WTC11 (cell line): ENCODE data around the gene FAM167B. TPM values are rescaled to one million over a fixed set of nuclear protein-coding genes. Genes with fewer than 3 reads are reported as not detected.
A peak's percentile ranks its signal among the peaks of the same experiment; 100 is the strongest.

Experiments used
- CREB1 ChIP-seq: sonication (generic); formaldehyde crosslinking; IDR thresholded peaks from 2 replicates; pipeline ENCODE4 v1.8.0; 2023; ENCODE audit warnings: mild to moderate bottlenecking, missing genetic modification reagents
- E2F1 ChIP-seq: sonication (generic); formaldehyde crosslinking; IDR thresholded peaks from 2 replicates; pipeline ENCODE4 v1.8.0; 2022; ENCODE audit warnings: mild to moderate bottlenecking, missing genetic modification reagents
- ESRRA ChIP-seq: sonication (generic); formaldehyde crosslinking; IDR thresholded peaks from 2 replicates; pipeline ENCODE4 v1.8.1; 2022; ENCODE audit warnings: mild to moderate bottlenecking, missing genetic modification reagents, borderline replicate concordance
- FOXJ3 ChIP-seq: sonication (generic); formaldehyde crosslinking; IDR thresholded peaks from 2 replicates; pipeline ENCODE4 v1.9.0; 2021; ENCODE audit warnings: missing genetic modification reagents, mild to moderate bottlenecking, borderline replicate concordance
- GRHL2 ChIP-seq: fragments of 250-450 bp; sonication (Bioruptor Pico); IDR thresholded peaks from 2 replicates; pipeline ENCODE4 v1.8.0; 2022; ENCODE audit warnings: mild to moderate bottlenecking, moderate library complexity; ENCODE audit not compliant: insufficient replicate concordance, severe bottlenecking
- HMGXB4 ChIP-seq: sonication (generic); formaldehyde crosslinking; IDR thresholded peaks from 2 replicates; pipeline ENCODE4 v1.8.1; 2023; ENCODE audit warnings: mild to moderate bottlenecking, moderate library complexity, missing genetic modification reagents
- IRF1 ChIP-seq: sonication (generic); formaldehyde crosslinking; IDR thresholded peaks from 2 replicates; pipeline ENCODE4 v1.8.0; 2023; ENCODE audit warnings: missing genetic modification reagents
- MYBL2 ChIP-seq: sonication (generic); formaldehyde crosslinking; IDR thresholded peaks from 2 replicates; pipeline ENCODE4 v1.8.1; 2023; ENCODE audit warnings: mild to moderate bottlenecking, moderate library complexity, missing genetic modification reagents
- NR3C1 ChIP-seq: sonication (generic); formaldehyde crosslinking; conservative IDR thresholded peaks from 2 replicates; pipeline ENCODE4 v1.8.1; 2023; ENCODE audit warnings: low read depth, mild to moderate bottlenecking, missing genetic modification reagents
- PRDM15 ChIP-seq: sonication (generic); formaldehyde crosslinking; IDR thresholded peaks from 2 replicates; pipeline ENCODE4 v1.8.0; 2022; ENCODE audit warnings: missing genetic modification reagents
- PRRX2 ChIP-seq: fragments of 250-450 bp; sonication (Bioruptor Pico); IDR thresholded peaks from 2 replicates; pipeline ENCODE4 v1.8.0; 2021; ENCODE audit warnings: mild to moderate bottlenecking
- SMAD3 ChIP-seq: sonication (generic); formaldehyde crosslinking; IDR thresholded peaks from 2 replicates; pipeline ENCODE4 v1.8.0; 2022; ENCODE audit warnings: missing genetic modification reagents, mild to moderate bottlenecking, borderline replicate concordance
- SP1 ChIP-seq: sonication (generic); formaldehyde crosslinking; conservative IDR thresholded peaks from 2 replicates; pipeline ENCODE4 v1.8.1; 2022; ENCODE audit warnings: missing genetic modification reagents
- STAT6 ChIP-seq: sonication (generic); formaldehyde crosslinking; conservative IDR thresholded peaks from 2 replicates; pipeline ENCODE4 v1.8.1; 2023; ENCODE audit warnings: mild to moderate bottlenecking, low read depth, missing genetic modification reagents, moderate library complexity
- TP53 ChIP-seq: sonication (generic); formaldehyde crosslinking; IDR thresholded peaks from 2 replicates; pipeline ENCODE4 v1.8.1; 2023; ENCODE audit warnings: mild to moderate bottlenecking, missing genetic modification reagents
- ZBTB21 ChIP-seq: sonication (generic); formaldehyde crosslinking; IDR thresholded peaks from 2 replicates; pipeline ENCODE4 v1.8.1; 2023; ENCODE audit warnings: mild to moderate bottlenecking, missing genetic modification reagents, borderline replicate concordance
- ZNF219 ChIP-seq: sonication (generic); formaldehyde crosslinking; IDR thresholded peaks from 2 replicates; pipeline ENCODE4 v1.8.0; 2023; ENCODE audit warnings: missing genetic modification reagents, mild to moderate bottlenecking, borderline replicate concordance
- ZNF263 ChIP-seq: sonication (generic); formaldehyde crosslinking; IDR thresholded peaks from 2 replicates; pipeline ENCODE4 v1.8.1; 2022; ENCODE audit warnings: low read depth, mild to moderate bottlenecking, moderate library complexity, missing genetic modification reagents
- ZNF281 ChIP-seq: sonication (generic); formaldehyde crosslinking; IDR thresholded peaks from 2 replicates; pipeline ENCODE4 v1.8.0; 2023; ENCODE audit warnings: mild to moderate bottlenecking, missing genetic modification reagents
- ZNF396 ChIP-seq: fragments of 250-450 bp; sonication (Bioruptor Pico); IDR thresholded peaks from 2 replicates; pipeline ENCODE4 v1.8.0; 2021; ENCODE audit warnings: mild to moderate bottlenecking, moderate library complexity, borderline replicate concordance
- ZNF423 ChIP-seq: fragments of 250-450 bp; sonication (Bioruptor Pico); IDR thresholded peaks from 2 replicates; pipeline ENCODE4 v2.1.2; 2022; ENCODE audit warnings: mild to moderate bottlenecking, moderate library complexity
- ZSCAN18 ChIP-seq: fragments of 250-450 bp; sonication (Bioruptor Pico); IDR thresholded peaks from 2 replicates; pipeline ENCODE4 v2.1.2; 2022; ENCODE audit warnings: mild to moderate bottlenecking, moderate library complexity
- total RNA-seq: library from RNA; stranded (reverse); gene quantifications from 3 replicates; pipeline ENCODE4 v1.2.3, GENCODE V29; 2021

Gene FAM167B
- total RNA-seq, 1 experiment from 2014 or later: 5.4 TPM

- TF ChIP-seq IRF1 (no peak), SP1 (peak; percentile 61; the same call in 1 of the 2 replicates), TP53 (no peak), NR3C1 (CRISPR knock-in tag) (no peak), ESRRA (CRISPR knock-in tag) (no peak), ZNF219 (CRISPR knock-in tag) (no peak), MYBL2 (CRISPR knock-in tag) (no peak), CREB1 (CRISPR knock-in tag) (no peak), ZNF423 (CRISPR knock-in tag) (no peak), ZNF281 (CRISPR knock-in tag) (peak; percentile 43), FOXJ3 (CRISPR knock-in tag) (no peak), PRRX2 (CRISPR knock-in tag) (no peak), HMGXB4 (CRISPR knock-in tag) (peak; percentile 85; the same call in 1 of the 2 replicates), STAT6 (CRISPR knock-in tag) (no peak), PRDM15 (CRISPR knock-in tag) (no peak), ZBTB21 (CRISPR knock-in tag) (no peak), GRHL2 (CRISPR knock-in tag) (no peak), E2F1 (CRISPR knock-in tag) (no peak), SMAD3 (peak; percentile 60; the same call in 1 of the 2 replicates), ZSCAN18 (CRISPR knock-in tag) (no peak), ZNF263 (CRISPR knock-in tag) (no peak), ZNF396 (CRISPR knock-in tag) (no peak)
Measured at GRCh38 chr1:32247983-32248889, 1.2 kb downstream of the FAM167B start (continued).
